ENCODE data around the gene SH2D7.
"Not testable (repeated sequence)": the region's sequence is repeated elsewhere in the genome, so short reads cannot be mapped to it uniquely, and the experiment has no call there.

Gene SH2D7

DNA sequence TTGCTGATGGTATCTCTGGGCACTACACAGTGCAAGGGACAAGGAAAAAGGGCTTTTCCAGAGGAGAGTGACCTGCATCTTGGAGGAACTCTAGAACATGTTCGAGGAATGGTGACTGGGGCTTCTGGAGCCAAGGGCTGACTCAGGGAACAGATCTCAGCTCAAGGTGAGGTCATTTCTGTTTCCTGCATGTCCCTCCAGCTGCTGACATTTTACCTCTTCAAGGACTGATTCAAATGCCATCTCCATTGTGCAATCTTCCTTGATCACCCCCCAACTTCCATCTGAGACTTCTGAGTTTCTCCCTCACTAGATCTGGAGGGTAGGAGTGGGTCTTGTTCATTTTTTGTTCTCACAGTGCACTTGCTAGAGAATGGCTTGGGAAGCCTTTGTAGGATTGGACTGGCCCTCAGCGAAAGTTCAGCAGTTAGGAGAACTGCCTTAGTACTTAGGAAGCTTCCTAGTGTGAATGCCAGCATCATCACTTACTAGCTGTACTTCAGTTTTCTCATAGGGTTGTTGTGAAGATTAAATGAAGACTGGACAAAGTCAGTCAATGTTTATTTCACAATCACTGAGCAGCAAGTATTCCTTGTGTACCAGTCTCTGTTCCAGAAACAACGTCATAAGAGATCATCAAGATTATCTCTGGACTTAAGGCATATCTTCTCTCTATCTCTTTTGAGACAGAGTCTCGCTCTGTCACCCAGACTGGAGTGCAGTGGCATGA is 54.2 kb downstream of the SH2D7 start:
- DNase-seq = no peak

DNA sequence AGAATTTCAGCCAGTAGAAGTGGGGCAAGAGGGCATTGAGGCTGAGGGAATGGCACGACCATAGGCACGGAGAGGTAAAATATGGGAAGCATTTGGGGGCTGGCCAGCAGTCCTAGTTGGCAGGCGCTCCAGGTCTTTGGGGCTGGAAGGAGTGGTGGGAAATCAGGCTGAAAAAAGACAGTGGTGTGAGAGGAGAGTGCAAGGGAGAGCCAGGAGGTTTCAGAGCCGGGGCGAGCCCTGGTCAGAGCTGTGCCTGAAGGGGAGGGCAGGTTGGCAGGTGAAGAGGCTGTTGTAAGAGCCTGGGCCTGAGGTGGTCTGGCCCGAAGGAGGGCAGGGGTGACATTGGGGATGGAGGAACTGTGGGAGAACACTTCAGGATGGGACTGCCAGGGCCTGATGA is 55.2 kb downstream of the SH2D7 start:
- DNase-seq = no peak

DNA sequence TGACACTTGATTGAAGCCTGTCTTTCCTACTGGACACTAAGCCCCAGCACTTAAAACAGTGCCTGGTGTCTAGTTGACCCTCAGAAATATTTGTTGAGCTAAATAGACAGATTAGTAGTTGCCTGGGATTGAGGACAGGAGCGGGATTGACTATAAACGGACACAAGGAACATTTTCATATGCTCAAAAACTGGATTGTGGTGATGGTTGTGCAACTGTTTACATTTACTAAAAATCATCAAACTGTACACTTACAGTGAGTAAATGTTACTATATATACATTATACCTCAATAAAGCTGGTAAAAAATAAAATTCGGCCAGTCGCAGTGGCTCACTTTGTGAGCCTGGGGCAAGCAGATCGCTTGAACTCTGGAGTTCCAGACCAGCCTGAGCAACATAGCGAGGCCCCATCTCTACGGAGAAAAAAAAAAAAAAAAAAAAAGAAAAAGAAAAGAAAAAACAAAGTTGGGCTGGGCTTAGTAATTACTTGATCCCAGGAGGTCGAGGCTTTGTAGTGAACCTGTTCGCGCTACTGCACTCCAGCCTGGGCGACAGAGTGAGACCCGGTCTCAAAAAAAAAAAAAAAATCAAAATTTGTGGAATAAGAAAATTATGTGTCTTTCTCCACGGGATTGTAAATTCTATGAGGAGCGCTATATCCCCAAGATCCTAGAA is 56.2 kb downstream of the SH2D7 start:
- DNase-seq = no peak

DNA sequence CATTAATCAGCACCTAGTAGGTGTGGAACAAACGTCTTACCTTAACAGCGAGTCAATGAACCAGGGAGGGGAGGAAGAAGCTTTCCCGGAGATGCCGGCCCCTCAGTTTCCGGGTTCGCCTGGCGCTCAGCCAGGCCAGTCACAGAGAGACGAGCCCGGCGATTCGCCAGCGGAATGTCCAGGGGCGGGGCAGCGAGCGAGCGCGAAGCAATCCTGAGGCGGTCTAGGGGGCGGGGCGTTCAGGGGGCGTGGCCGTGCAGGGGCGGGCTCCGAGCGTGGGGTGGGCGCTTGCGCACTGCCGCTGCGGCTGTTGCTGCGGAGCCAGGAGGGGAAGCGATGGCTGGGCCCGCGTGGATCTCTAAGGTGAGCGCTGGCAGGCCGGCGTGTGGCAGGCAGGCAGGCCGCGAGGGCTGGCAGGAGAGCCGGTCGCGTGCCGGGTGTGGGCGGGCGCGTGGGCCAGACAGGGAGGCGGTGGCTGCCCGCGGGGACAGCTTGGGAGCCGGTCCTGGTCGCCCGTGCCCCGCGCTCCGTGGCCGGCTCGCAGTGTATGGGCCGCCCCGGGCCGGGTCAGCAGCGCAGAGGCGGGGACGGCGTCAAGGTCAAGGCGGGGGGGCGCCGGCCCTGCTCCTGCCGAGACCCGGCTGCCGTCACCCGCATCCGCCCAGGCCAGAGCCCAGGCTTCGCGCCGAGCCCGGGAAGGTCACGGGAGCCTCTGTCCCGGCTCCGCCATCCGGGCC is 56.9 kb downstream of the SH2D7 start, which contains the start of gene IDH3A:
TSS of gene IDH3A (plus strand) at position 295 of the 737 bp plus-strand sequence. CDS start at position 337, 42 bp downstream.
- DNase-seq = peak; percentile 99

DNA sequence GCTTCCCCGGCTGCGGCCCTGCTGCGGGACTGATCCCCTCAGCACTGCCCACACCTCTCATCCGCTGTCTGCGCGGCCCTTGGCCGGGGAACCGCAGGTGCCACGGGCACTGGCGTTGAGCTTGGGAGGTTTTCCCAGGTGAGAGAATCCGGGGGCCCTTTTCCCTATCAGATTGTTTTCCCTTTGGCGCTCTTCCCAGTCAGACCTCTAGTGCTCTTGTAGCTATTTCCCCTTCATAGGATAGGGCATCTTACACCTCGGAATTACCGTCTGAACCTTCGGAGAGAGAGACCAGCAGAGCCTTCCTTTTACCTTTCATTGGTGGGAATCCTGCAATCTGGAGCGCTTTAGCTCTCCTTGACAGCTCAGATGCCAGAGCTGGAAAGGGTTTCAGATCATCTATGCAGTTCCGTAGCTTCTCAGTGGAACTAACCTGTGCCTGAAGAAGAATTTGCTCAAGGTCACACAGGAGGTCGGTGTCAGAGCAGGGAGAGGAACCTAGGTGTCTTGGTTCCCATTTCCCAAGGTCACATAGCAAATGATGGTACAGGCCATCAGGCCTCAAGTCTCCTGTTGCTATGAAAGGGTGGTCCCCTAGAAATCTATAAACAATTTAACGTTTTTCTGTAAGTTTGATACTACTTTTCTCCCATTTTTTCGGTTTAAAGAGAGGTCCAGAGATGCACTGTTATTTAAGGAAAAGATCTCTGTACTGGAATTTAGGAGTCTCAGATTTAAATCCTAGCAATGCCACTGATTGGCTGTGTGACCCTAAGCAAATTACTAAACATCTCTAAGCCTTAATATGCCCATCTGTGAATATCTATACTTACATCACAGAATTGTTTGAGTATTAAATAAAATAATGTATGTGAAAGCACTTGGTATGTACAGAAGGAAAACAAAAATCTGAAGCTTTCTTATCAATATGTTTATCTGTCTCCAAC is 57.7 kb downstream of the SH2D7 start:
- no peak for DNase-seq

DNA sequence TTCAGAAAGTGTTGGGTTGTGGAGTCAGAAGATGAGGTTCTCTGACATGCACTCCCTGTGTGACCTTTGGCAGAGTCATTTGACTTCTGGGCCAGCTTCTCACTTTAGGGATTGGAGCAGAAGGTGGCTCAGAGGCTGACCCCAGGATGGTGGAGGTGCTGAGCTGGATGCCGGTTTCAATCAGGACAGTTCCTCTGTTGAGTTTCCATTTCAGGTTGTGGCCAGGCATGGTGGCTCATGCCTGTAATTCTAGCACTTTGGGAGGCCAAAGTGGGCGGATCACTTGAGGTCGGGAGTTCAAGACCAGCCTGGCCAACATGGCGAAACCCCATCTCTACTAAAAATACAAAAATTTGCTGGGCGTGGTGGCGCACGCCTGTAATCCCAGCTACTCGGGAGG is 58.7 kb downstream of the SH2D7 start:
- DNase-seq = not testable (repeated sequence)
